MCF 10A (cell line): ENCODE measurements around the gene SYT1. TPM values are rescaled to one million over a fixed set of nuclear protein-coding genes. Genes with fewer than 3 reads are reported as not detected.
"Not testable (repeated sequence)": the region's sequence is repeated elsewhere in the genome, so short reads cannot be mapped to it uniquely, and the experiment has no call there.

Experiments
- BruUV-seq: library from RNA; stranded (reverse); fragments of 400-500 nt; replicated peaks from 2 replicates; lab custom pipeline; 2021; lab: Mats Ljungman, UMichigan
- CTCF ChIA-PET: fragments of 300-600 bp; sonication (Branson Sonifier 250); formaldehyde crosslinking; extraction: SDS; loops from one replicate; lab custom pipeline; 2021; ENCODE audit warnings: antibody characterized with exemption, inconsistent platforms; lab: Yijun Ruan, JAX
- POLR2A ChIA-PET: fragments of 300-600, 350-650 bp; sonication (Branson Sonifier 250); formaldehyde crosslinking; extraction: SDS; loops from one replicate; lab custom pipeline; 2020; ENCODE audit warnings: antibody characterized with exemption, inconsistent platforms; lab: Yijun Ruan, JAX
- DNase-seq: peaks from one replicate; pipeline ENCODE4 v3.0.0-alpha.2; 2018; ENCODE audit not compliant: unreplicated experiment
- H3K27ac Mint-ChIP-seq: one replicate; pipeline ENCODE4 v1.8.0; 2022; ENCODE audit warnings: mild to moderate bottlenecking, low read depth, mixed read lengths; ENCODE audit not compliant: unreplicated experiment
- H3K27me3 Mint-ChIP-seq: one replicate; pipeline ENCODE4 v1.8.0; 2022; ENCODE audit warnings: mixed read lengths; ENCODE audit not compliant: insufficient read depth, unreplicated experiment
- H3K36me3 Mint-ChIP-seq: one replicate; pipeline ENCODE4 v1.8.0; 2022; ENCODE audit warnings: mild to moderate bottlenecking, moderate library complexity, mixed read lengths; ENCODE audit not compliant: insufficient read depth, unreplicated experiment
- H3K4me1 Mint-ChIP-seq: one replicate; pipeline ENCODE4 v1.8.0; 2022; ENCODE audit warnings: mixed read lengths; ENCODE audit not compliant: insufficient read depth, unreplicated experiment
- H3K4me3 Mint-ChIP-seq: one replicate; pipeline ENCODE4 v1.8.0; 2022; ENCODE audit warnings: mild to moderate bottlenecking, moderate library complexity, mixed read lengths; ENCODE audit not compliant: unreplicated experiment
- H3K9me3 Mint-ChIP-seq: one replicate; pipeline ENCODE4 v1.8.0; 2022; ENCODE audit warnings: mixed read lengths; ENCODE audit not compliant: unreplicated experiment
- intact Hi-C: fragments of 100-400 bp; cut with micrococcal nuclease; formaldehyde crosslinking; loops from 2 replicates; pipeline ENCODE4 v1.14.1; 2022
- total RNA-seq: library from RNA; stranded (reverse); gene quantifications from 2 replicates; pipeline ENCODE4 v1.2.3, GENCODE V29; 2022
- TF ChIP-seq, protein P1 (sequence below): fragments of 200-600 bp; IDR thresholded peaks from one replicate; pipeline ENCODE4 v1.8.0; 2022; ENCODE audit warnings: antibody characterized with exemption, mild to moderate bottlenecking; ENCODE audit not compliant: unreplicated experiment

Gene SYT1
- total RNA-seq, 1 experiment from 2014 or later: 7.4 TPM

DNA sequence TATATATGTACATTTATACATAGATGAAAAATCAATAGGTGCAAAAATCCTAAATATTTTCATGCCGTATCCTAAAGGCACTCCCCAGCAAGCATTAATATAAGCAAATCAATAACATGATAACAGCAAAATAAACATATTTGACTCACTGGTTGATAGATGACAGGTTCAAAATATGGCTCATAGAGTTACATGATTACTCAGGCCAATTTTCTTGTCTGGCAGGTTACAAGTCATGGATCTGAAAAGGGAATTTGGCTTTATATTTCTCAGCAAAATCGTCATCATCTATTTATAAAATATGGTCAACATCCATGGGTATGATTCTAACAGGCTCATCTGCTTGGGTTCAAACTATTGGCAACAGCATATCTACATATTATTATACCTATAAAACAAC is 34.9 kb upstream of the SYT1 start:
- no peak for DNase-seq
- intact Hi-C loops: no loop called here
- POLR2A ChIA-PET: no interaction called here
- TF ChIP-seq, protein P1, sequence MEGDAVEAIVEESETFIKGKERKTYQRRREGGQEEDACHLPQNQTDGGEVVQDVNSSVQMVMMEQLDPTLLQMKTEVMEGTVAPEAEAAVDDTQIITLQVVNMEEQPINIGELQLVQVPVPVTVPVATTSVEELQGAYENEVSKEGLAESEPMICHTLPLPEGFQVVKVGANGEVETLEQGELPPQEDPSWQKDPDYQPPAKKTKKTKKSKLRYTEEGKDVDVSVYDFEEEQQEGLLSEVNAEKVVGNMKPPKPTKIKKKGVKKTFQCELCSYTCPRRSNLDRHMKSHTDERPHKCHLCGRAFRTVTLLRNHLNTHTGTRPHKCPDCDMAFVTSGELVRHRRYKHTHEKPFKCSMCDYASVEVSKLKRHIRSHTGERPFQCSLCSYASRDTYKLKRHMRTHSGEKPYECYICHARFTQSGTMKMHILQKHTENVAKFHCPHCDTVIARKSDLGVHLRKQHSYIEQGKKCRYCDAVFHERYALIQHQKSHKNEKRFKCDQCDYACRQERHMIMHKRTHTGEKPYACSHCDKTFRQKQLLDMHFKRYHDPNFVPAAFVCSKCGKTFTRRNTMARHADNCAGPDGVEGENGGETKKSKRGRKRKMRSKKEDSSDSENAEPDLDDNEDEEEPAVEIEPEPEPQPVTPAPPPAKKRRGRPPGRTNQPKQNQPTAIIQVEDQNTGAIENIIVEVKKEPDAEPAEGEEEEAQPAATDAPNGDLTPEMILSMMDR: no peak
- H3K4me3 Mint-ChIP-seq: no peak overlapping the region
- H3K27ac Mint-ChIP-seq: no peak overlapping the region
- no TSS peak for BruUV-seq
- H3K9me3 Mint-ChIP-seq: no peaks in the 10 kb centered on the region
- H3K27me3 Mint-ChIP-seq: no peaks in the 10 kb centered on the region
- H3K36me3 Mint-ChIP-seq: no peaks in the 10 kb centered on the region
- no peaks in the 10 kb centered on the region for H3K4me1 Mint-ChIP-seq
- CTCF ChIA-PET: interaction anchor here (0.9 kb wide), 1 partner anchor 30 kb away, joined by 3 read pairs; no protein-coding TSS in a partner anchor

DNA sequence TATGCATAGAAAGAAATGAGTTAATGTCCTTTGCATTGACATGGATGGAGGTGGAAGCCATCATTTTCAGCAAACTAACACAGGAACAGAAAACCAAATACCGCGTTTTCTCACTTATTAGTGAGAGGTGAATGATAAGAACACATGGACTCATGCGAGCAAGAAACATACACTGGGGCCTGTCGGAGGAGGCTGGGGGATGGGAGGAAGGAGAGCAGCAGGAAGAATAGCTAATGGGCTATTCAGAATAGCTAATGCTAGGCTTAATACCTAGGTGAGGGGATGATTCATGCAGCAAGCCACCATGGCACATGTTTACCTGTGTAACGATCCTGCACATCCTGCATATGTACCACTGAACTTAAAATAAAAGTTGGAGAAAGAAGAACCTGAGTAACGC is 29.1 kb upstream of the SYT1 start:
- BruUV-seq: no TSS peak
- TF ChIP-seq, protein P1: no peak
- Mint-ChIP-seq H3K27ac (no peak overlapping the region), H3K27me3 (no peaks in the 10 kb centered on the region), H3K36me3 (no peaks in the 10 kb centered on the region), H3K4me3 (no peak overlapping the region), H3K4me1 (no peaks in the 10 kb centered on the region), H3K9me3 (no peaks in the 10 kb centered on the region)
- no peak for DNase-seq
- ChIA-PET POLR2A (no interaction called here), CTCF (no interaction called here)
- intact Hi-C loops: no loop called here

DNA sequence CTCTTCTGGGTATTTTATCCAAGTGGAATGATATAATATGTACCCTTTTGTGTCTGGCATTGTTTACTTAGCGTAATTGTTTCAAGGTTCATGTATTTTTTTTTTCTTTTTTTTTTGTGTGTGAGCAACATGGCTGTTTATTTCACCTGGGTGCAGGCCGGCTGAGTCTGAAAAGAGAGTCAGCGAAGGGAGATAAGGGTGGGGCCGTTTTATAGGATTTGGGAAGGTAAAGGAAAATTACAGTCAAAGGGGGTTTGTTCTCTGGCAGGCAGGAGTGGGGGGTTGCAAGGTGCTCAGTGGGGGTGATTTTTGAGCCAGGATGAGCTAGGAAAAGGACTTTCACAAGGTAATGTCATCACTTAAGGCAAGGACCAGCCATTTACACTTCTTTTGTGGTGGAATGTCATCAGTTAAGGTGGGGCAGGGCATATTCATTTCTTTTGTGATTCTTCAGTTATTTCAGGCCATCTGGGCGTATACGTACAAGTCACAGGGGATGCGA is 24.0 kb upstream of the SYT1 start:
- H3K27ac Mint-ChIP-seq, H3K27me3 Mint-ChIP-seq, CTCF ChIA-PET, BruUV-seq, H3K4me1 Mint-ChIP-seq, intact Hi-C loops, H3K4me3 Mint-ChIP-seq, H3K36me3 Mint-ChIP-seq, H3K9me3 Mint-ChIP-seq, DNase-seq, POLR2A ChIA-PET: not testable (repeated sequence)

DNA sequence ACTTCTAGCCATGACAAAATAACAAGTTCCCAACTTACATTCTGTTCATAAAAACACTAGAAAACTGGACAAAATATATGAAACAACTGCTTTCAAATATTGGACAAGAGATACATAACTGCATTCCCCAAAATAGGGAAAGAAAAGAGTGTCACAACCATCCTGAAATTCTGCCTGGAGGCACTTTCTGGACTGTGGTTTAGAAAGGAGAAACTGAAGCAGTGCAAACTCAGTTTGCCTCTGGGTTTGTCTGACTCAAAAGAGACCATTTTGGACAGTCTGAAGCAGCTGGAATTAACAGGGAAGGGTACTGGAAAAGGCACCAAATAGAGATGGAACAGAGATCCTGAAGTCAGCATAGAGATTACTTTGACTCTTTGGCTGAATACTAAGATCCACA is 11.3 kb upstream of the SYT1 start:
- TF ChIP-seq, protein P1: no peak
- CTCF ChIA-PET: interaction anchor here (0.6 to 1.2 kb wide), 2 partner anchors 11 to 293 kb away, joined by 3 to 6 read pairs; partner anchors contain the start of gene SYT1
- POLR2A ChIA-PET: interaction anchor here (0.6 kb wide), 1 partner anchor 136 kb away, joined by 3 read pairs; no protein-coding TSS in a partner anchor
- H3K27me3 Mint-ChIP-seq: no peaks in the 10 kb centered on the region
- peaks cover 38% of the 10 kb centered on the region for H3K9me3 Mint-ChIP-seq
- H3K4me1 Mint-ChIP-seq: no peaks in the 10 kb centered on the region
- no peak overlapping the region for H3K4me3 Mint-ChIP-seq
- intact Hi-C loops: no loop called here
- H3K27ac Mint-ChIP-seq: no peak overlapping the region
- BruUV-seq: no TSS peak
- no peaks in the 10 kb centered on the region for H3K36me3 Mint-ChIP-seq
- DNase-seq: no peak
